Erythroblast (primary cell): ENCODE measurements around the gene FADS6.
"Not testable (repeated sequence)": the region's sequence is repeated elsewhere in the genome, so short reads cannot be mapped to it uniquely, and the experiment has no call there.

Experiments
- DNase-seq, 2 experiments: peaks; one replicate each; lab custom pipeline; 2025; lab: John Stamatoyannopoulos, UW
- GATA1 ChIP-seq: IDR thresholded peaks from 2 replicates; pipeline ENCODE4 v1.6.1; 2011; ENCODE audit warnings: low read depth, mild to moderate bottlenecking, control low read depth, low read length, moderate library complexity
- POLR2A ChIP-seq: IDR thresholded peaks from 2 replicates; pipeline ENCODE4 v1.6.1; 2011; ENCODE audit warnings: mild to moderate bottlenecking, low read length

Gene FADS6

GRCh38 chr17:74907012-74907411 is 13.6 kb upstream of the FADS6 start:
- no peak for DNase-seq
- no peak for TF ChIP-seq GATA1
- TF ChIP-seq POLR2A = no peak

GRCh38 chr17:74906214-74906793 is 12.9 kb upstream of the FADS6 start:
- DNase-seq = not testable (repeated sequence)

GRCh38 chr17:74904687-74905409 is 11.4 kb upstream of the FADS6 start:
- DNase-seq = no peak
- TF ChIP-seq GATA1 (no peak), POLR2A (no peak)

- DNase-seq = no peak
- TF ChIP-seq POLR2A = no peak
Observed at GRCh38 chr17:74903671-74904070, 10.2 kb upstream of the FADS6 start.

GRCh38 chr17:74903034-74903433 is 9.6 kb upstream of the FADS6 start:
- no peak for DNase-seq

GRCh38 chr17:74901353-74902135 is 8.1 kb upstream of the FADS6 start:
- DNase-seq = no peak
- TF ChIP-seq GATA1 (no peak), POLR2A (no peak)

More at GRCh38 chr17:74903034-74903433, 9.6 kb upstream of the FADS6 start:
- TF ChIP-seq GATA1 = no peak
- TF ChIP-seq POLR2A = no peak

GRCh38 chr17:74900208-74900607 is 6.8 kb upstream of the FADS6 start:
- no peak for DNase-seq
- TF ChIP-seq GATA1 = no peak
- TF ChIP-seq POLR2A = no peak

- DNase-seq = no peak
- TF ChIP-seq GATA1 = no peak
- TF ChIP-seq POLR2A = no peak
Observed at GRCh38 chr17:74898376-74898946, 5.0 kb upstream of the FADS6 start.

- no peak for DNase-seq
- TF ChIP-seq POLR2A (no peak), GATA1 (no peak)
Observed at GRCh38 chr17:74893936-74894671, 671 bp upstream of the FADS6 start.

GRCh38 chr17:74892013-74892841 is 1.2 kb downstream of the FADS6 start:
- TF ChIP-seq POLR2A (no peak), GATA1 (no peak)
- DNase-seq = no peak

- TF ChIP-seq POLR2A (no peak), GATA1 (no peak)
- DNase-seq = no peak
Observed at GRCh38 chr17:74890554-74890953, 2.9 kb downstream of the FADS6 start.

- TF ChIP-seq GATA1 (no peak), POLR2A (no peak)
- DNase-seq = no peak
Observed at GRCh38 chr17:74888469-74888868, 5.0 kb downstream of the FADS6 start.
